ENCODE results near the gene TUBG2. TPM values are rescaled to one million over a fixed set of nuclear protein-coding genes. Genes with fewer than 3 reads are reported as not detected.
"Not testable (repeated sequence)": the region's sequence is repeated elsewhere in the genome, so short reads cannot be mapped to it uniquely, and the experiment has no call there.

TUBG2 gene
- total RNA-seq, 1 experiment from 2014 or later = 23.8 TPM

GRCh38 chr17:42665581-42666001 is 6.5 kb downstream of the TUBG2 start:
- H3K4me1 ChIP-seq = peaks cover 4% of the 10 kb centered on the region
- intact Hi-C loops (cut with micrococcal nuclease; ENCODE audit: unreplicated experiment) = no loop called here
- Mint-ChIP-seq H3K9me3 (ENCODE audit: unreplicated experiment) (no peaks in the 10 kb centered on the region), H3K27ac (ENCODE audit: unreplicated experiment) (no peak overlapping the region), H3K27me3 (ENCODE audit: insufficient read depth, unreplicated experiment) (no peaks in the 10 kb centered on the region), H3K4me1 (ENCODE audit: low read depth, unreplicated experiment) (peaks cover 2% of the 10 kb centered on the region), H3K36me3 (ENCODE audit: insufficient read depth, unreplicated experiment) (peaks cover 54% of the 10 kb centered on the region), H3K4me3 (ENCODE audit: unreplicated experiment) (no peak overlapping the region)
- no peak for DNase-seq
- no peaks in the 10 kb centered on the region for H3K9me3 ChIP-seq
- CTCF ChIA-PET = no interaction called here
- H3K27me3 ChIP-seq (replicated peaks; ENCODE audit: control insufficient read depth, insufficient read depth, low read length) = no peaks in the 10 kb centered on the region
- no TSS peak for BruUV-seq (replicated peaks)
- H3K36me3 ChIP-seq (ENCODE audit: control insufficient read depth, insufficient read depth, low read length) = no peaks in the 10 kb centered on the region
- no peak for TF ChIP-seq CTCF (IDR thresholded peaks at IDR 0.05; ENCODE audit: insufficient read depth in 1 of 2, low read depth in 1 of 2, low read length in 1 of 2, severe bottlenecking in 1 of 2, unreplicated experiment in 1 of 2)
- H3K4me3 ChIP-seq (ENCODE audit: low read depth, low read length) = no peak overlapping the region
- POLR2A ChIA-PET = no interaction called here

GRCh38 chr17:42666126-42666525 is 7.0 kb downstream of the TUBG2 start:
- H3K4me1 ChIP-seq; H3K9me3 ChIP-seq; H3K27me3 Mint-ChIP-seq (ENCODE audit: insufficient read depth, unreplicated experiment); H3K4me3 ChIP-seq (ENCODE audit: low read depth, low read length); POLR2A ChIA-PET; BruUV-seq (replicated peaks); H3K9me3 Mint-ChIP-seq (ENCODE audit: unreplicated experiment); intact Hi-C loops (cut with micrococcal nuclease; ENCODE audit: unreplicated experiment); DNase-seq; H3K4me3 Mint-ChIP-seq (ENCODE audit: unreplicated experiment); H3K27me3 ChIP-seq (replicated peaks; ENCODE audit: control insufficient read depth, insufficient read depth, low read length); H3K4me1 Mint-ChIP-seq (ENCODE audit: low read depth, unreplicated experiment); H3K36me3 ChIP-seq (ENCODE audit: control insufficient read depth, insufficient read depth, low read length); H3K27ac Mint-ChIP-seq (ENCODE audit: unreplicated experiment): not testable (repeated sequence)
- CTCF ChIA-PET = interaction anchor here (0.9 kb wide), 1 partner anchor 56 kb away, joined by 3 read pairs; the partner anchor contains the start of gene TUBG1
- peaks cover 59% of the 10 kb centered on the region for H3K36me3 Mint-ChIP-seq (ENCODE audit: insufficient read depth, unreplicated experiment)

- no peak overlapping the region for H3K4me3 ChIP-seq (ENCODE audit: low read depth, low read length)
- POLR2A ChIA-PET = no interaction called here
- Mint-ChIP-seq H3K27ac (ENCODE audit: unreplicated experiment) (no peak overlapping the region), H3K36me3 (ENCODE audit: insufficient read depth, unreplicated experiment) (peaks cover 70% of the 10 kb centered on the region), H3K9me3 (ENCODE audit: unreplicated experiment) (no peaks in the 10 kb centered on the region), H3K4me3 (ENCODE audit: unreplicated experiment) (no peak overlapping the region), H3K4me1 (ENCODE audit: low read depth, unreplicated experiment) (no peaks in the 10 kb centered on the region), H3K27me3 (ENCODE audit: insufficient read depth, unreplicated experiment) (no peaks in the 10 kb centered on the region)
- DNase-seq = no peak
- no peaks in the 10 kb centered on the region for H3K4me1 ChIP-seq
- CTCF ChIA-PET = interaction anchor here (0.6 kb wide), 1 partner anchor 39 kb away, joined by 4 read pairs; no protein-coding TSS in a partner anchor
- no peaks in the 10 kb centered on the region for H3K27me3 ChIP-seq (replicated peaks; ENCODE audit: control insufficient read depth, insufficient read depth, low read length)
- H3K36me3 ChIP-seq (ENCODE audit: control insufficient read depth, insufficient read depth, low read length) = no peaks in the 10 kb centered on the region; the same call in 1 of the 2 replicates
- TF ChIP-seq CTCF (IDR thresholded peaks at IDR 0.05; ENCODE audit: insufficient read depth in 1 of 2, low read depth in 1 of 2, low read length in 1 of 2, severe bottlenecking in 1 of 2, unreplicated experiment in 1 of 2) = no peak
- H3K9me3 ChIP-seq = no peaks in the 10 kb centered on the region
- no TSS peak for BruUV-seq (replicated peaks)
- intact Hi-C loops (cut with micrococcal nuclease; ENCODE audit: unreplicated experiment) = no loop called here
These were observed 8.2 kb downstream of the TUBG2 start for GRCh38 chr17:42667088-42667951.

All from Caco-2 (cell line).